HFF-Myc (cell line): Measurements from ENCODE around the gene RNASEH2A.
A peak's percentile ranks its signal among the peaks of the same experiment; 100 is the strongest.

Experiments
- DNase-seq: peaks from one replicate; pipeline ENCODE4 v3.0.0-alpha.2; 2011; ENCODE audit warnings: low read depth; ENCODE audit errors: extremely low read depth
- H3K4me3 ChIP-seq: replicated peaks from 2 replicates; pipeline ENCODE4 v1.5.1; 2011; ENCODE audit warnings: low read depth, mild to moderate bottlenecking, control low read depth, low read length
- TF ChIP-seq, protein P1 (sequence below): IDR thresholded peaks from 2 replicates; pipeline ENCODE4 v1.5.1; 2012; ENCODE audit warnings: mild to moderate bottlenecking, low read depth, low read length, control low read depth; ENCODE audit errors: missing control alignments

RNASEH2A gene

DNA sequence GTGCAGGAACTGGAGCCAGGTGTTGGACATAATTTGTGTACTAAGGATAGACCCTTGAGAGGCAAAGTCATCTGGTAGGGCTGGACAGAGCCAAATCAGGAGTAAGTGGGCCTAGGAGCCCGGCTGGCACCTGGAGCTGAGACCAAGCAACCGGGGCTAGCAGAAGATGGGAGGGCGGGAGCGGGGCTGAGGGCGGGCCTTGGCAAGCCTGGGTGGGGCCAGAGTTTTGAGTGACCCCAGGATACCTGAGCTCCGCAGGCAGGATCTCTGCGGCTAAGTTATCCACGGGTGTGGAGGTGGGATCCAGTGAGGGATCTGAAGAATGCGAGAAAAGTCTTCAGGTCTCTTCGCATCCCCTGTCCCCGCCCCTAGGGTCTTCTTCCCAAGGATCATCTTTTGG, 39.2 kb upstream of the RNASEH2A start:
- DNase-seq, result no peak
- TF ChIP-seq, protein P1, sequence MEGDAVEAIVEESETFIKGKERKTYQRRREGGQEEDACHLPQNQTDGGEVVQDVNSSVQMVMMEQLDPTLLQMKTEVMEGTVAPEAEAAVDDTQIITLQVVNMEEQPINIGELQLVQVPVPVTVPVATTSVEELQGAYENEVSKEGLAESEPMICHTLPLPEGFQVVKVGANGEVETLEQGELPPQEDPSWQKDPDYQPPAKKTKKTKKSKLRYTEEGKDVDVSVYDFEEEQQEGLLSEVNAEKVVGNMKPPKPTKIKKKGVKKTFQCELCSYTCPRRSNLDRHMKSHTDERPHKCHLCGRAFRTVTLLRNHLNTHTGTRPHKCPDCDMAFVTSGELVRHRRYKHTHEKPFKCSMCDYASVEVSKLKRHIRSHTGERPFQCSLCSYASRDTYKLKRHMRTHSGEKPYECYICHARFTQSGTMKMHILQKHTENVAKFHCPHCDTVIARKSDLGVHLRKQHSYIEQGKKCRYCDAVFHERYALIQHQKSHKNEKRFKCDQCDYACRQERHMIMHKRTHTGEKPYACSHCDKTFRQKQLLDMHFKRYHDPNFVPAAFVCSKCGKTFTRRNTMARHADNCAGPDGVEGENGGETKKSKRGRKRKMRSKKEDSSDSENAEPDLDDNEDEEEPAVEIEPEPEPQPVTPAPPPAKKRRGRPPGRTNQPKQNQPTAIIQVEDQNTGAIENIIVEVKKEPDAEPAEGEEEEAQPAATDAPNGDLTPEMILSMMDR, result no peak
- no peak overlapping the region for H3K4me3 ChIP-seq

DNA sequence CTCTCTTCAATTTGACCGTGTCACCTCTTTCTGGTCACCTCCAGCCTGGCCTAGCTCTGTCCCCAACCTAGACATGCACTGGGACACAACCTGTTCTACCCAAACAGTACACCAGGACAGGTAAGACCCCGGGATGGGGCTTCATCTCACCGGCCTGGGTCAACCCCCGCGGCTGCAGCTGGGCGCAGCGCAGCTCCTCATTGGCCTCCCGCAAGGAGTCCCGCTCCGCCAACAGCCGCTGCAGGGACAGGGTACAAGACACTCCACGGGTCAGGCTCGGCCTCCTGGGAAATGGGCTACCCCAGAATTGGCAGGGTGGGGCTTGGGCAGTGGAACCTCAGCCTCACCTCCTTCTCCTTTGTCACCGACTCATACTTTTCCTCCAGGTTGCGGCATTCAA, 38.7 kb upstream of the RNASEH2A start:
- no peak overlapping the region for H3K4me3 ChIP-seq
- no peak for DNase-seq
- TF ChIP-seq, protein P1, result no peak

DNA sequence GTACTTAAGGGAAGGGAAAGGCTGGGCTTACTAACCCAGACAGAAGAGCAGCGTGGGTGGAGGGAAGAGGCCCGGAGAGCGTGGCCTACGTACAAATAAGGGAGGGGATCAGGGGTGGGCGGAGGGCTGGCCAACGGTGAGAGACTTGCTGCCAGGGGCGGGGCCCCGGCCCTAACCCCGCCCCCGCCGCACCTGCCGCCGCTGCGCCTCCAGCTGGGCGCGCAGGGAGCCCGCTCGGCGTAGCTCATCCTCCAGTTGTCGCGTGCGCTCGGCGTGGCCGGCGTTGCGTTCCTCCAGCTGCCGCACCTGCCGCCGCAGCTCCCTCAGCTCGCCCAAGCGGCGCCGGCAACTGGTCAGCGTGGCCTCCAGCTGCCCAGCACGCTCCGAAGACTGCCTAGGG, 36.7 kb upstream of the RNASEH2A start:
- DNase-seq, result no peak
- TF ChIP-seq, protein P1, result no peak

DNA sequence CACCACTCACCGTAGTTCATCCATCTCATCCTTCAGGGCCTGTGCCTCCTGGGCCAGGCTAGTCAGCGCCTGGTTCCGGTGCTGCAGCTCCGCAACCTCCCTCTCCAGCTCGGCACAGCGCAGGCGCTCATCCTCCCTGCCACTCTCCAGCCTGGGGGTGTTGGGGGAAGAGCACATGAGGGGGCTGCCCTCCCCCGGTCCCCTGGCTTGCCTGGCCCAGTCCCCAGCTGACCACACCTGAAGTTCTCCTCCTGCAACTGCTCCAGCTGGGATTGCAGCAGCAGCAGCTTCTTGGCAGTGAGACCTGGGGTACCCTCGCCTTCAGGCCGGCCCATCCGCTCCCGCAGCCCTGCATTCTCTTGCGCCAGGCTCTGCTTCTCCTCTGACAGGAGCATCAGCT, 35.5 kb upstream of the RNASEH2A start:
- no peak for DNase-seq
- H3K4me3 ChIP-seq, result no peak overlapping the region
- TF ChIP-seq, protein P1, result no peak

More for the DNA sequence above, 36.7 kb upstream of the RNASEH2A start:
- no peak overlapping the region for H3K4me3 ChIP-seq

DNA sequence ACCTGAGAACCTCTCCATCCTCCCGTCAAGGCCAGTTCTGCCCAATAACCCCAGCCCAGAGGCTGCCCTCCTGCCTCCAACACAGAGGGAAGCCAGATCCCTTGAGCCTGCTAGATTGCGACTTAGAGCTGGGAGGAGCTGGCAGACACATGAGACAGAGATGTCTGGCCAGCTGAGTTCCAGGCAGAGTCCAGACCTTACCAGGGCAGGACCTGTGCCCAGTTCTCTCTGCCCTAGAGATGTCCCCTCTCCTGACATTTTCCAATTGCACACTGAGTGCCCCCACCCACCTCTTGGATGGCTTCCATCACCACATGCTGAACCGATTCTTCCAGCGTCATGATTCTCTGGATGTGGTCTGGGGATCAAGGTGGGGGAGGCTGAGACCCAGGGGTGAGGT, 34.1 kb upstream of the RNASEH2A start:
- TF ChIP-seq, protein P1, result no peak
- no peak overlapping the region for H3K4me3 ChIP-seq
- DNase-seq, result no peak

DNA sequence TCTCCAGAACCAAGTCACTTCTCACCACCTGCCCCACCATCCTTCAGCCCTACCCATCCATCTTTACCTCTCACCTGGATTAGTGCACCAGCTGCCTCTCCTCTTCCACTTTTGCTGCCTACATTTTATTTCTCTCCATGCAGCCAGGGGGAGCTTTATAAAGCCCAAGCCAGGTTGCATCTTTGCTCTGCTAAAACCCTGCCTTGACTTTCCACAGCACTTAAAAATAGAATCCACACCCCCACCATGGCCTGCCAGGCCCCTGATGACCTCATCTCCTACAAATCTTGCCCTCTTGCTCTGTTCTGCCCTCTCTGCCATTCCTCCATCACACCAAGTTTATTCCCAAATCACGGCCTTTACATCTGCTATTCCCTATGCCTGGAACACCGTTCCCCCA, 32.8 kb upstream of the RNASEH2A start:
- TF ChIP-seq, protein P1, result peak; percentile 43
- no peak for DNase-seq

More for the DNA sequence above, 32.8 kb upstream of the RNASEH2A start:
- H3K4me3 ChIP-seq, result no peak overlapping the region
